MM.1S (cell line): ENCODE results near the gene ABTB2.

Experiments
- DNase-seq: peaks from one replicate; pipeline ENCODE4 v3.0.0-alpha.2; 2015
- H2AFZ ChIP-seq: fragments of 300-600 bp; sonication (generic); 2 replicates; pipeline ENCODE4 v1.6.0; 2016; ENCODE audit warnings: antibody characterized with exemption, low read length
- H3F3A ChIP-seq: fragments of 300-600 bp; sonication (generic); 2 replicates; pipeline ENCODE4 v1.6.1; 2016; ENCODE audit warnings: mild to moderate bottlenecking, antibody characterized with exemption, low read length, moderate library complexity, mixed read lengths; ENCODE audit not compliant: insufficient read depth
- H3K27ac ChIP-seq: fragments of 300-600 bp; sonication (generic); 2 replicates; pipeline ENCODE4 v1.5.1; 2016; ENCODE audit warnings: mild to moderate bottlenecking, low read length
- H3K27me3 ChIP-seq: fragments of 300-600 bp; sonication (generic); replicated peaks from 2 replicates; pipeline ENCODE4 v1.6.0; 2016; ENCODE audit warnings: low read length; ENCODE audit not compliant: insufficient read depth
- H3K36me3 ChIP-seq: fragments of 300-600 bp; sonication (generic); replicated peaks from 2 replicates; pipeline ENCODE4 v1.6.1; 2016; ENCODE audit warnings: mild to moderate bottlenecking, low read length, mixed read lengths; ENCODE audit not compliant: insufficient read depth
- H3K4me1 ChIP-seq: fragments of 300-600 bp; sonication (generic); 2 replicates; pipeline ENCODE4 v1.6.1; 2016; ENCODE audit warnings: low read length, mixed read lengths
- H3K4me2 ChIP-seq: fragments of 300-600 bp; sonication (generic); 2 replicates; pipeline ENCODE4 v1.6.0; 2016; ENCODE audit warnings: low read depth, low read length
- H3K4me3 ChIP-seq: fragments of 300-600 bp; sonication (generic); 2 replicates; pipeline ENCODE4 v1.5.1; 2016; ENCODE audit warnings: low read length, mixed read lengths
- H3K79me2 ChIP-seq: fragments of 300-600 bp; sonication (generic); 2 replicates; pipeline ENCODE4 v1.6.1; 2016; ENCODE audit warnings: mixed run types, low read length, mixed read lengths
- H3K9ac ChIP-seq: fragments of 300-600 bp; sonication (generic); 2 replicates; pipeline ENCODE4 v1.6.1; 2016; ENCODE audit warnings: low read length, mixed read lengths
- H3K9me2 ChIP-seq: fragments of 300-600 bp; sonication (generic); replicated peaks from 2 replicates; pipeline ENCODE4 v1.6.1; 2016; ENCODE audit warnings: mild to moderate bottlenecking, low read length, mixed read lengths; ENCODE audit not compliant: insufficient read depth
- H3K9me3 ChIP-seq: fragments of 300-600 bp; sonication (generic); replicated peaks from 2 replicates; pipeline ENCODE4 v1.6.1; 2016; ENCODE audit warnings: mild to moderate bottlenecking, low read length, mixed read lengths; ENCODE audit not compliant: insufficient read depth
- H4K20me1 ChIP-seq: fragments of 300-600 bp; sonication (generic); 2 replicates; pipeline ENCODE4 v1.6.1; 2016; ENCODE audit warnings: mild to moderate bottlenecking, low read length, moderate library complexity, mixed read lengths; ENCODE audit not compliant: insufficient read depth
- EZH2 ChIP-seq: fragments of 300-600 bp; sonication (generic); optimal IDR thresholded peaks from 2 replicates; pipeline ENCODE3; 2017; ENCODE audit warnings: low read depth, mild to moderate bottlenecking, antibody characterized with exemption, low read length, mixed read lengths
- EZH2phosphoT487 ChIP-seq: fragments of 300-600 bp; sonication (generic); IDR thresholded peaks from 2 replicates; pipeline ENCODE4 v1.6.1; 2018; ENCODE audit warnings: antibody characterized with exemption, low read length
- TF ChIP-seq, protein P1 (sequence below): fragments of 300-600 bp; sonication (generic); IDR thresholded peaks from 2 replicates; pipeline ENCODE4 v1.5.1; 2016; ENCODE audit warnings: antibody characterized with exemption, low read length, mixed read lengths

Gene ABTB2

DNA sequence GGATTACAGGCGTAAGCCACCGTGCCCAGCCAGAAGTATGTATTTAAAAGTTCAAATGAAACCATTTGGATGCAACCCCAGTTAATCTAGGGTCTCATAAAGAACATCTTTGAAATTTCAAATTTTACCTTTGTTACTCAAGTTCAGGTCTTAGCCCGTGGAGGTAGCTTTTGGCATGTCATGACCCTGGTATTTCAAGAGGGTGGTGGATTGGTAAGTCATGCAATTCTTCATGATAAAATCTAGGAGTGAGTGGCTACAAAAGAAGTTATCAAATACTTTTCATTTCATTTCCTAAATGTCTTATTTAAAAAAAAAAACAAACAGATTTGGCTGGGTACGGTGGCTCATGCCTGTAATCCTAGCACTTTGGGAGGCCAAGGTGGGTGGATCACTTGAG, 80.6 kb downstream of the ABTB2 start:
- Histone ChIP-seq H4K20me1 (no peaks in the 10 kb centered on the region), H3K79me2 (no peaks in the 10 kb centered on the region), H3F3A (no peaks in the 10 kb centered on the region), H3K9me2 (no peaks in the 10 kb centered on the region), H3K9me3 (no peaks in the 10 kb centered on the region), H3K36me3 (no peaks in the 10 kb centered on the region), H3K27me3 (no peaks in the 10 kb centered on the region), H3K4me2 (no peak overlapping the region), H3K9ac (no peak overlapping the region), H3K27ac (no peak overlapping the region), H3K4me3 (no peak overlapping the region), H2AFZ (no peak overlapping the region), H3K4me1 (no peaks in the 10 kb centered on the region)
- no peak for DNase-seq
- TF ChIP-seq, protein P1, sequence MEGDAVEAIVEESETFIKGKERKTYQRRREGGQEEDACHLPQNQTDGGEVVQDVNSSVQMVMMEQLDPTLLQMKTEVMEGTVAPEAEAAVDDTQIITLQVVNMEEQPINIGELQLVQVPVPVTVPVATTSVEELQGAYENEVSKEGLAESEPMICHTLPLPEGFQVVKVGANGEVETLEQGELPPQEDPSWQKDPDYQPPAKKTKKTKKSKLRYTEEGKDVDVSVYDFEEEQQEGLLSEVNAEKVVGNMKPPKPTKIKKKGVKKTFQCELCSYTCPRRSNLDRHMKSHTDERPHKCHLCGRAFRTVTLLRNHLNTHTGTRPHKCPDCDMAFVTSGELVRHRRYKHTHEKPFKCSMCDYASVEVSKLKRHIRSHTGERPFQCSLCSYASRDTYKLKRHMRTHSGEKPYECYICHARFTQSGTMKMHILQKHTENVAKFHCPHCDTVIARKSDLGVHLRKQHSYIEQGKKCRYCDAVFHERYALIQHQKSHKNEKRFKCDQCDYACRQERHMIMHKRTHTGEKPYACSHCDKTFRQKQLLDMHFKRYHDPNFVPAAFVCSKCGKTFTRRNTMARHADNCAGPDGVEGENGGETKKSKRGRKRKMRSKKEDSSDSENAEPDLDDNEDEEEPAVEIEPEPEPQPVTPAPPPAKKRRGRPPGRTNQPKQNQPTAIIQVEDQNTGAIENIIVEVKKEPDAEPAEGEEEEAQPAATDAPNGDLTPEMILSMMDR, result no peak
- TF ChIP-seq EZH2phosphoT487, result no peak
- no peak for TF ChIP-seq EZH2

GRCh38 chr11:34276352-34276864, 81.4 kb downstream of the ABTB2 start:
- DNase-seq, result no peak
- H3K79me2 ChIP-seq, result no peaks in the 10 kb centered on the region
- H3K4me3 ChIP-seq, result no peak overlapping the region
- no peaks in the 10 kb centered on the region for H3F3A ChIP-seq
- no peak overlapping the region for H3K9ac ChIP-seq
- H2AFZ ChIP-seq, result no peak overlapping the region
- H3K27me3 ChIP-seq, result no peaks in the 10 kb centered on the region
- H3K4me2 ChIP-seq, result no peak overlapping the region
- no peaks in the 10 kb centered on the region for H3K9me3 ChIP-seq
- no peak overlapping the region for H3K27ac ChIP-seq
- H4K20me1 ChIP-seq, result no peaks in the 10 kb centered on the region
- no peaks in the 10 kb centered on the region for H3K36me3 ChIP-seq
- H3K9me2 ChIP-seq, result no peaks in the 10 kb centered on the region
- no peaks in the 10 kb centered on the region for H3K4me1 ChIP-seq
- TF ChIP-seq, protein P1, result no peak
- TF ChIP-seq EZH2phosphoT487 (no peak), EZH2 (no peak)

DNA sequence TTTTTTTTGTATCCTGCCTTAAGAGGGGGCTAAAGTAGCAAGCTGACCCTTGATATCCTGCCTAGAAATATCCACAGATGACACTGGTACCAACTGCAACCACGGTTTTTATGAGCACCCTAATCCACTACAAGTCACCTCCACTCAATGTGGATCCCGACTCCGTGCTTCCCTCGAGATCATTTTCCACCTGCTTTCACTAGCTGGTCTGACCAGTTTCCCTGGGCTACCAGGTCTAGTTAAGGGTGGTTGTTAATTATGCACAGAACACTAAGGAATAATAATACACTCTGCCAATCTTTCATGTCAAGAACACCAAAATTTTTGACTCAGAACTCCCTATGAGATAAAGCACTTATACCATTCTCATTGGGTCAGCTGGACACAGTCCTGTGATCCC, 82.3 kb downstream of the ABTB2 start:
- no peak for DNase-seq
- no peaks in the 10 kb centered on the region for H4K20me1 ChIP-seq
- H3K9ac ChIP-seq, result no peak overlapping the region
- no peaks in the 10 kb centered on the region for H3K9me3 ChIP-seq
- H3K4me1 ChIP-seq, result no peaks in the 10 kb centered on the region
- no peak overlapping the region for H2AFZ ChIP-seq
- H3K79me2 ChIP-seq, result no peaks in the 10 kb centered on the region
- H3K9me2 ChIP-seq, result no peaks in the 10 kb centered on the region
- no peak overlapping the region for H3K4me3 ChIP-seq
- H3F3A ChIP-seq, result no peaks in the 10 kb centered on the region
- TF ChIP-seq EZH2, result no peak
- TF ChIP-seq EZH2phosphoT487, result no peak
- H3K4me2 ChIP-seq, result no peak overlapping the region
- no peaks in the 10 kb centered on the region for H3K36me3 ChIP-seq
- no peaks in the 10 kb centered on the region for H3K27me3 ChIP-seq
- H3K27ac ChIP-seq, result no peak overlapping the region

GRCh38 chr11:34274712-34275398, 83.0 kb downstream of the ABTB2 start:
- Histone ChIP-seq H3K79me2 (no peaks in the 10 kb centered on the region), H3K9ac (no peak overlapping the region), H3K36me3 (no peaks in the 10 kb centered on the region), H3K4me1 (no peaks in the 10 kb centered on the region), H3K9me2 (no peaks in the 10 kb centered on the region), H3F3A (no peaks in the 10 kb centered on the region), H2AFZ (no peak overlapping the region), H4K20me1 (no peaks in the 10 kb centered on the region), H3K9me3 (no peaks in the 10 kb centered on the region), H3K27ac (no peak overlapping the region), H3K4me2 (no peak overlapping the region), H3K4me3 (no peak overlapping the region), H3K27me3 (no peaks in the 10 kb centered on the region)
- TF ChIP-seq EZH2 (no peak), EZH2phosphoT487 (no peak)
- TF ChIP-seq, protein P1, result no peak
- no peak for DNase-seq
